ENCODE measurements around the gene CYP2U1.

DNA sequence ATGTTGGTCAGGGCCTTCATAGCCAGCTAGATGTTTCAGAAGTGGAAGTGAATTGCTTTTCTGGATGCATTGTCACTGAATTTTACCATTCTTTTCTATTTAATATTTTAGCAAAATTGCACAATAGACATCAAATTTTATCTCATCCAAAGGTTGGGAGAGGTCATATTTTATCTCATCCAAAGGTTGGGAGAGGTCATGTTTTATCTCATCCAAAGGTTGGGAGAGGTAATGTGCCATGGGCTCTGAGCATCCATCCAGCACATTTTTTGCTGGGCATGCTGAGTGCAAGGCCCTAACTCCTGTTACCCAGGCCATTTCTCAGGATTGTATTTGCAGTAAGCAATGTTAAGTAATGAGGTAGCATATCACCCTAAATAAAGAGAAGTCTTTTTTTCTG is 14.7 kb upstream of the CYP2U1 start:
- TF ChIP-seq, protein P1, sequence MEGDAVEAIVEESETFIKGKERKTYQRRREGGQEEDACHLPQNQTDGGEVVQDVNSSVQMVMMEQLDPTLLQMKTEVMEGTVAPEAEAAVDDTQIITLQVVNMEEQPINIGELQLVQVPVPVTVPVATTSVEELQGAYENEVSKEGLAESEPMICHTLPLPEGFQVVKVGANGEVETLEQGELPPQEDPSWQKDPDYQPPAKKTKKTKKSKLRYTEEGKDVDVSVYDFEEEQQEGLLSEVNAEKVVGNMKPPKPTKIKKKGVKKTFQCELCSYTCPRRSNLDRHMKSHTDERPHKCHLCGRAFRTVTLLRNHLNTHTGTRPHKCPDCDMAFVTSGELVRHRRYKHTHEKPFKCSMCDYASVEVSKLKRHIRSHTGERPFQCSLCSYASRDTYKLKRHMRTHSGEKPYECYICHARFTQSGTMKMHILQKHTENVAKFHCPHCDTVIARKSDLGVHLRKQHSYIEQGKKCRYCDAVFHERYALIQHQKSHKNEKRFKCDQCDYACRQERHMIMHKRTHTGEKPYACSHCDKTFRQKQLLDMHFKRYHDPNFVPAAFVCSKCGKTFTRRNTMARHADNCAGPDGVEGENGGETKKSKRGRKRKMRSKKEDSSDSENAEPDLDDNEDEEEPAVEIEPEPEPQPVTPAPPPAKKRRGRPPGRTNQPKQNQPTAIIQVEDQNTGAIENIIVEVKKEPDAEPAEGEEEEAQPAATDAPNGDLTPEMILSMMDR (IDR thresholded peaks at IDR 0.05; ENCODE audit: low read length), result no peak
- TF ChIP-seq EZH2 (optimal IDR thresholded peaks at IDR 0.05; ENCODE audit: low read depth, low read length), result no peak
- no peak for TF ChIP-seq EZH2phosphoT487 (IDR thresholded peaks at IDR 0.05; ENCODE audit: low read length)

Data from MM.1S (cell line).